ENCODE data around the gene SACM1L.

SACM1L gene

DNA sequence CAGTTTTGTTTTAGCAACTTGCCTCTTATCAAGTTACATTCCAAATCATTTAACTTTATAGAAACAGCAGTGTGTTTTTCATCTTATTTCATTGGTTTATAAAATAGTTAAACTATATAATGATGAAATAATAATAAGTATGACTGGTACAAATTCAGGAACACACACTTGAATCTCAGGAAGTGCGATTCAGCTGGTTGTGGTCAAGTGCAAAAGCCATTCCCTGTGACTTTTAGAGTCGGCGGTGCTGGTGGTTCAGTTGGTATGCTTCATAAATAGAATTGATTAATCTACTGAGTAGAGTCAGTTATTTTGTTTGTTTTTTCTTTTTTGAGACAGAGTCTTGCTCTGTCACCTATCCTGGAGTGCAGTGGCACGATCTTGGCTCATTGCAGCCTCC lies 22.7 kb downstream of the SACM1L start:
- TF ChIP-seq, protein P1, sequence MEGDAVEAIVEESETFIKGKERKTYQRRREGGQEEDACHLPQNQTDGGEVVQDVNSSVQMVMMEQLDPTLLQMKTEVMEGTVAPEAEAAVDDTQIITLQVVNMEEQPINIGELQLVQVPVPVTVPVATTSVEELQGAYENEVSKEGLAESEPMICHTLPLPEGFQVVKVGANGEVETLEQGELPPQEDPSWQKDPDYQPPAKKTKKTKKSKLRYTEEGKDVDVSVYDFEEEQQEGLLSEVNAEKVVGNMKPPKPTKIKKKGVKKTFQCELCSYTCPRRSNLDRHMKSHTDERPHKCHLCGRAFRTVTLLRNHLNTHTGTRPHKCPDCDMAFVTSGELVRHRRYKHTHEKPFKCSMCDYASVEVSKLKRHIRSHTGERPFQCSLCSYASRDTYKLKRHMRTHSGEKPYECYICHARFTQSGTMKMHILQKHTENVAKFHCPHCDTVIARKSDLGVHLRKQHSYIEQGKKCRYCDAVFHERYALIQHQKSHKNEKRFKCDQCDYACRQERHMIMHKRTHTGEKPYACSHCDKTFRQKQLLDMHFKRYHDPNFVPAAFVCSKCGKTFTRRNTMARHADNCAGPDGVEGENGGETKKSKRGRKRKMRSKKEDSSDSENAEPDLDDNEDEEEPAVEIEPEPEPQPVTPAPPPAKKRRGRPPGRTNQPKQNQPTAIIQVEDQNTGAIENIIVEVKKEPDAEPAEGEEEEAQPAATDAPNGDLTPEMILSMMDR (IDR thresholded peaks at IDR 0.05; ENCODE audit: extremely low read depth, missing control alignments), result no peak

DNA sequence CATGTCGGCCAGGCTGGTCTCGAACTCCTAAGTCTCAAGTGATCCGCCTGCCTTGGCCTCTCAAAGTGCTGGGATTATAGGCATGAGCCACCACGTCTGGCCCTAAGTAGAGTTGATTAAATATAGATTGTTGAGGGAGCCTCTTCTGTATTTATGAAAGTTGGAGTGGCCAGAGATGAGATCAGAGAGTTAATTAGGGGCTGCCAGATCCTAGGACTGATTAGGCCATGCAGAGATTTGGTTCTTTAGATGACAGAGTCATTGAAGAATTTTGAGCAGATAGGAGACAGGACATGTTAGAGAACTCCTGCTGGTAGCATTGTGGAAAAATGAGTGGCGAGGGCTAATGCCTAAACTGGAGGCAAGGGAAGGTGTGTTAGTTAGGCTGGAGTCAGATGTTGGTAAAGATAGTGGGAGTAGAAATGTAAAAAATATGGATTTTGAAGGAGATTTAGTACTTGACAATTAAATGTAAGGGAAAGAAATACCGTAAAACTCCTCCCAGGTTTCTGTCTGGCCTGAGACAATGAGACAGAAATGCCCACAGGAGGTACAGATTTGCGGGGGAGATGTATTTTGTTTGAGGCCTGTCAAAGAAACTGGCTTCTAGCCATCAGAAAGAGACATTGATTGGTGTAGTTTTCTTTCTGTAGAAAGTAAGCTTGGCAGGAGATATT lies 23.4 kb downstream of the SACM1L start:
- TF ChIP-seq, protein P1 (IDR thresholded peaks at IDR 0.05; ENCODE audit: extremely low read depth, missing control alignments), result no peak
- no peak for DNase-seq (ENCODE audit: low spot score)

More for the DNA sequence above, 22.7 kb downstream of the SACM1L start:
- DNase-seq (ENCODE audit: low spot score), result no peak

DNA sequence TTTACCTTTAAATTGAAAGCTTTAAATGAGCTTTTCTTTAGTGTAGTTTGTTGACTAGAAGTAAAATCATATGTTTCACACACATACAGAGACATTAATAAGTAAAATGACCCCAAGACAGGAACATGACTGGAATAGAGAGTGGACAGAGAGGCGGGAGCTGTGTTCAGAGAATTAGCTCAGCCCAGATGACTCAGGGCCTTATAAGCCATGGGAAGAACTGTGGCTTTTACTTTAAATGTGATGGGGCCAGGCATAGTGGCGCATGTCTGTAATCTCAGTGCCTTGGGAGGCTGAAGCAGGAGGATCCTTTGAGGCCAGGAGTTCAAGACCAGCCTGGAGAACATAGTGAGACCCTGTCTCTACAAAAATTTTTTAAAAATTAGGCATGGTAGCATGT lies 26.7 kb downstream of the SACM1L start:
- TF ChIP-seq, protein P1 (IDR thresholded peaks at IDR 0.05; ENCODE audit: extremely low read depth, missing control alignments), result no peak

DNA sequence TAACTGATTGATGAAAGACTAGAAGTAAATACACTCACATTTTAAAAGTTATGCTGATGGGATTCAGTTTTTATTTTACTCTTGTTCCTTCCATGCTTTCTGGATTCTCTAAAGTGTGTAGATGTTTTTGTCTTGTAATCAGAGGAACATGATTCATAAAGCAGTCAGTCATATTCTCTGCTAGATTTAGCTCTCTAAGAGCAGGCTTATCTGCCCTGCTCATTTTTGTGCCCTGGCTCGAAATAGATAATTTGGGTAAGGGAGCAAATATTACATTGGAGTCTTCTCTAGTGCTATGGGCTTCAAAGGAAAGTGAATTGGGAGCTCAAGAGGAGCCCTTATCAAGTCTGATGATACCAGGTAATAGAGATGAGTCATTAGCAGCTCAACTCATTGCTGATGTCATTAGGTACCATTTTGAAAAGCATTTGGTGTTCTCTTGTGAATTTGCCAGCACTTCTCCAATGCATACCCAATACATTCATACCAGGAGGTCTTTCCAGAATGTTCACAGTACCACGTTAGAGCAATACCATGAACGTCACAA lies 27.7 kb downstream of the SACM1L start:
- DNase-seq (ENCODE audit: low spot score), result no peak
- TF ChIP-seq, protein P1 (IDR thresholded peaks at IDR 0.05; ENCODE audit: extremely low read depth, missing control alignments), result no peak

More for the DNA sequence above, 26.7 kb downstream of the SACM1L start:
- no peak for DNase-seq (ENCODE audit: low spot score)

DNA sequence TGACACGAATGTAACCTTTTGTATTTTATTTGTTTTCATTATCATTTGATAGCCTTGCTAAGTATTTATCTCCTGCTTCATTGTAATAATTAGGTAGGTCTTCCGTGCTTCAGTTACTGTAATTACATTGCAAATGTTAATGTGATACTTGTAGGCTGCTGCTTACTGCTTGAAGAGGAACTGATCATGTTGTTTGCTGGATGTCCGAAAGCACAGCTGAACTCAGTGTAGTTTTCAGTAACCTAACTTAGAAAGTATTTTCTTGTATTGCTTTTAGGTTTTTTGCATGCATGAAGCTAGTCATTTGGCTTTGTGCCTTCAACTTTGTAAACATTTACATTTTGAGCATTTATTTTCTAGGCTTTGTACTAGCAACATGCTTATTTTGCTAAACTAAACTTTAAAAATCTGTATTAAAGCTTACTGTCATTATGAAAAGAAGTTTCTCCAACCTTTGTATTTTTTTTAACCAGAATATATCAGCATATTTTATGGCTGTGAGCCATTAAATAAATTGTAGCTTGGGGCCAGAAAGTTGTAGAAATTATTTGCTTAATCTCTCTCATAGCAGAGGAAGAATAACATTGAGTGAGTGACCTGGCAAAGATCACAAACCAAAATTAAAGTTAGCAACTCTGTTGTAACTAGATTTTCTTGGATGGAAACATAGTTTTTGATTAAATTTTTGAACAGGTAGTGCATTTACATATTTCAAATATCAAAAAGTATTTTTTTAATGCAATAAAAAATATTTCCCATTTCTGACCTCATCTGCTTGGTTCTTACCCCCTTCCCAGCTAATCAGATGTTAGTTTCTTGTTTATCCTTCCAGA lies 30.7 kb downstream of the SACM1L start:
- DNase-seq (ENCODE audit: low spot score), result no peak
- TF ChIP-seq, protein P1 (IDR thresholded peaks at IDR 0.05; ENCODE audit: extremely low read depth, missing control alignments), result no peak

DNA sequence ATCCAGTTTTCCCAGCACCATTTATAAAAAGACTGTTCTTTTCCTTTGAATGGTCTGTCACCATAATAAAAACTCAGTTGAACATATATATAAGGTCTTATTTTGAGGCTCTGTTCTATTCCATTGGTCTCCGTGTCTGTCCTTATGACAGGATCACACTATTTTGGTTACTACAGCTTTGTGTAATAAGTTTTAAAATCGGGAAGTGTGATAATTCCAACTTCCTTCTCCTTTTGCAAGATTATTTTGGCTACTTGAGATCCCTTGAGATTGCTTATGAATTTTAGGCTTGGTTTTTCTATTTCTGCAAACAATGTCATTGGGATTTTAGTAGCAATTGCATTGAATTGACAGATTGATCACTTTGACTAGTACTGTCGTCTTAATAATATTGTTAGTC lies 35.7 kb downstream of the SACM1L start:
- TF ChIP-seq, protein P1 (IDR thresholded peaks at IDR 0.05; ENCODE audit: extremely low read depth, missing control alignments), result no peak
- no peak for DNase-seq (ENCODE audit: low spot score)

DNA sequence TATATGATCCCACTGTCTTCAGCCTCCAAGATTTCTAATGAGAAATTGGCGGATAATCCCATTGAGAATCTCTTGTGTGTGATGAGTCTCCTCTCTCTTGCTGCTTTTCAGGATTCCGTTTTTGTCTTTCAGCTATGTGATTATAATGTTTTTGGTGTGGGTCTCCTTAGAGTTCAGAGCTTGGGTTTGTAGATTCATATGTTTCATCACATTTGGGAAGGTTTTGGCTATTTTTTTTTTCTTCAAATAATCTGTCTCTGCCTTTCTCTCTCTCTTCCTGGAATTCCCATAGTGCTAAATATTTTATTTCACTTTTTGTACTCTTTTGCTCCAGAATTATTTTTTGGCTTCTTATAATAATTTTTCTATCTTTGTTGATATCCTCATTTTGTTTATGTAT lies 40.4 kb downstream of the SACM1L start:
- DNase-seq (ENCODE audit: low spot score), result no peak
- TF ChIP-seq, protein P1 (IDR thresholded peaks at IDR 0.05; ENCODE audit: extremely low read depth, missing control alignments), result no peak

All from GM20000 (cell line).